ENCODE data around the gene PACS2. TPM values are rescaled to one million over a fixed set of nuclear protein-coding genes. Genes with fewer than 3 reads are reported as not detected.
A peak's percentile ranks its signal among the peaks of the same experiment; 100 is the strongest.
"Not testable (repeated sequence)": the region's sequence is repeated elsewhere in the genome, so short reads cannot be mapped to it uniquely, and the experiment has no call there.

Gene PACS2
- total RNA-seq, 1 donor from 2014 or later, result 30.3 TPM

GRCh38 chr14:105287249-105288102, 27.1 kb upstream of the PACS2 start:
- no peak for DNase-seq (ENCODE audit: low read depth in 2 of 2)

GRCh38 chr14:105288936-105289335, 25.6 kb upstream of the PACS2 start:
- DNase-seq (ENCODE audit: low read depth in 2 of 2), result not testable (repeated sequence)

GRCh38 chr14:105290621-105291346, 23.8 kb upstream of the PACS2 start:
- peak in 1 of 2 donors; percentile 37 for DNase-seq (ENCODE audit: low read depth in 2 of 2)

- DNase-seq (ENCODE audit: low read depth in 2 of 2), result peak; percentile 73 to 76
Measured at GRCh38 chr14:105292826-105293711, 21.5 kb upstream of the PACS2 start.

GRCh38 chr14:105294142-105294597, 20.4 kb upstream of the PACS2 start:
- DNase-seq (ENCODE audit: low read depth in 2 of 2), result peak; percentile 94 to 96

- DNase-seq (ENCODE audit: low read depth in 2 of 2), result not testable (repeated sequence)
Measured at GRCh38 chr14:105297311-105297710, 17.2 kb upstream of the PACS2 start.

GRCh38 chr14:105299654-105300541, 14.7 kb upstream of the PACS2 start:
- DNase-seq (ENCODE audit: low read depth in 2 of 2), result no peak

GRCh38 chr14:105300542-105301102, 13.9 kb upstream of the PACS2 start, which contains the start of gene BRF1:
TSS of gene BRF1 (minus strand) at chr14:105301001. CDS start at chr14:105300629, 372 bp downstream.
- DNase-seq (ENCODE audit: low read depth in 2 of 2), result peak; percentile 83 to 96

GRCh38 chr14:105301103-105301914, 13.2 kb upstream of the PACS2 start:
- DNase-seq (ENCODE audit: low read depth in 2 of 2), result peak; percentile 85 to 95

- not testable (repeated sequence) for DNase-seq (ENCODE audit: low read depth in 2 of 2)
Measured at GRCh38 chr14:105301915-105302249, 12.7 kb upstream of the PACS2 start.

- no peak for DNase-seq (ENCODE audit: low read depth in 2 of 2)
Measured at GRCh38 chr14:105303949-105304348, 10.6 kb upstream of the PACS2 start.

GRCh38 chr14:105304565-105304964, 10.0 kb upstream of the PACS2 start:
- DNase-seq (ENCODE audit: low read depth in 2 of 2), result no peak

- no peak for DNase-seq (ENCODE audit: low read depth in 2 of 2)
Measured at GRCh38 chr14:105305345-105305744, 9.2 kb upstream of the PACS2 start.

- no peak for DNase-seq (ENCODE audit: low read depth in 2 of 2)
Measured at GRCh38 chr14:105305791-105306190, 8.8 kb upstream of the PACS2 start.

GRCh38 chr14:105307052-105307727, 7.4 kb upstream of the PACS2 start:
- no peak for DNase-seq (ENCODE audit: low read depth in 2 of 2)

- no peak for DNase-seq (ENCODE audit: low read depth in 2 of 2)
Measured at GRCh38 chr14:105309371-105309770, 5.2 kb upstream of the PACS2 start.

GRCh38 chr14:105311838-105312237, 2.7 kb upstream of the PACS2 start:
- no peak for DNase-seq (ENCODE audit: low read depth in 2 of 2)

GRCh38 chr14:105312973-105313372, 1.6 kb upstream of the PACS2 start:
- no peak for DNase-seq (ENCODE audit: low read depth in 2 of 2)
